ENCODE data around the gene SUOX. TPM values are rescaled to one million over a fixed set of nuclear protein-coding genes. Genes with fewer than 3 reads are reported as not detected.
"Not testable (repeated sequence)": the region's sequence is repeated elsewhere in the genome, so short reads cannot be mapped to it uniquely, and the experiment has no call there.

The SUOX gene
- total and polyA plus RNA-seq, 3 donors from 2014 or later: 9.5 to 14.3 (median 14.1) TPM

DNA sequence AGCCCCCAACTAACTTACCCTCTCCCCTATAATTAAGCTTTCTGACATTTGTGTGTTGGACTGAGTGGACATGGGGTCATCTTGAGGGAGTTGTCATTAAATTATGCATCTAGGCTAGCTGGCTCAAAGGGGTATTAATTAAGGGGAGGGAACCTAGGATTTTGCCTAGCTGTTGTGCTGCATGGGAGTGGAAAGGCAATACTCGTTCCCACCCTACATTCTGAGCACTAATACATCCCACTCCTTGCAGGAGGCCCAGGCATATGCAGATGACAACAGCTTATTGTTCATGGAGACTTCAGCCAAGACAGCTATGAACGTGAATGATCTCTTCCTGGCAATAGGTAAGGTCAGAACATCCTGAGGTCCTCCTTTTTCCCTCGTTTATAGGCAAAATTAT, 6.0 kb upstream of the SUOX start:
- WGBS, 2 donors: 69% methylated on average over 3 of the region's 3 CpGs

DNA sequence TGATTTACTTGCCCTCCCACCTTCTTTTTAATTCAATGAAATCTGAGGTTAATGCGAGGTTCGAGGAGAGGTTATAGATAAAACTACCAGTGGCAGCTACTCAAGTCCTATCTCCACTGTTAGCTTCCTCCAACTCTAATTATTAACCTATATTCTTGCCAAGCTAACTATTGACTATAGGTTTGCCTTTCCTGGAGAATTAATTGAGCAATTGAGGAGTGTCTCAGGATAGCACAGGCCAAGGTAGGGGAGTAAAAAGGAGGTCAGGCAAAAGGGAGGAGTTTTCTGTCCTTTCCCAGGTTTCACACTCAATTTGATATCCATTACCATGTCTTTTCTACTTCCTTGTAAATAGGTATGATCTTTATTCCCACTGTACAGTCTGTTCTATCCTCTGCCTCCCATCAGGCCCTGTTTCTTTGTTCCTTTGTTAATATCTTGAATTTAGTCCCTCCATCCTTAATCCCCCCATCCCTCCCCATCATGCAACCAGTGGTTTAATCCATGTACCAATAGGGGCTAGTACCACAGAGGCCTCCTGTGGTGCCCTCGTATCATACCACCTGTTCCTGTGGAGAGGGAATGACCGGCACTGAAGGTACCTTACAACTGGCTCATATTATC, 3.7 kb upstream of the SUOX start:
- Histone ChIP-seq H3K27ac (no peak overlapping the region), H3K9me3 (no peaks in the 10 kb centered on the region), H3K27me3 (no peaks in the 10 kb centered on the region), H3K4me1 (peaks cover 13% of the 10 kb centered on the region), H3K36me3 (ENCODE audit: low read depth, missing control alignments) (no peaks in the 10 kb centered on the region), H3K4me3 (no peak overlapping the region)
- intact Hi-C loops (cut with DNase I; ENCODE audit: low total_unique reads): no loop called here
- no peak for DNase-seq
- TF ChIP-seq, protein P1, sequence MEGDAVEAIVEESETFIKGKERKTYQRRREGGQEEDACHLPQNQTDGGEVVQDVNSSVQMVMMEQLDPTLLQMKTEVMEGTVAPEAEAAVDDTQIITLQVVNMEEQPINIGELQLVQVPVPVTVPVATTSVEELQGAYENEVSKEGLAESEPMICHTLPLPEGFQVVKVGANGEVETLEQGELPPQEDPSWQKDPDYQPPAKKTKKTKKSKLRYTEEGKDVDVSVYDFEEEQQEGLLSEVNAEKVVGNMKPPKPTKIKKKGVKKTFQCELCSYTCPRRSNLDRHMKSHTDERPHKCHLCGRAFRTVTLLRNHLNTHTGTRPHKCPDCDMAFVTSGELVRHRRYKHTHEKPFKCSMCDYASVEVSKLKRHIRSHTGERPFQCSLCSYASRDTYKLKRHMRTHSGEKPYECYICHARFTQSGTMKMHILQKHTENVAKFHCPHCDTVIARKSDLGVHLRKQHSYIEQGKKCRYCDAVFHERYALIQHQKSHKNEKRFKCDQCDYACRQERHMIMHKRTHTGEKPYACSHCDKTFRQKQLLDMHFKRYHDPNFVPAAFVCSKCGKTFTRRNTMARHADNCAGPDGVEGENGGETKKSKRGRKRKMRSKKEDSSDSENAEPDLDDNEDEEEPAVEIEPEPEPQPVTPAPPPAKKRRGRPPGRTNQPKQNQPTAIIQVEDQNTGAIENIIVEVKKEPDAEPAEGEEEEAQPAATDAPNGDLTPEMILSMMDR (IDR thresholded peaks at IDR 0.05): no peak
- no peak for TF ChIP-seq POLR2A (IDR thresholded peaks at IDR 0.05)
- 61 to 68% methylated on average over 4 of the region's 4 CpGs for WGBS, 2 donors

More for the DNA sequence above, 6.0 kb upstream of the SUOX start:
- TF ChIP-seq, protein P1 (IDR thresholded peaks at IDR 0.05): no peak
- TF ChIP-seq POLR2A (IDR thresholded peaks at IDR 0.05): no peak
- Histone ChIP-seq H3K4me3 (no peak overlapping the region), H3K4me1 (peaks cover 2% of the 10 kb centered on the region), H3K36me3 (ENCODE audit: low read depth, missing control alignments) (no peaks in the 10 kb centered on the region), H3K9me3 (no peaks in the 10 kb centered on the region), H3K27me3 (no peaks in the 10 kb centered on the region), H3K27ac (no peak overlapping the region)
- no peak for DNase-seq
- intact Hi-C loops (cut with DNase I; ENCODE audit: low total_unique reads): no loop called here

DNA sequence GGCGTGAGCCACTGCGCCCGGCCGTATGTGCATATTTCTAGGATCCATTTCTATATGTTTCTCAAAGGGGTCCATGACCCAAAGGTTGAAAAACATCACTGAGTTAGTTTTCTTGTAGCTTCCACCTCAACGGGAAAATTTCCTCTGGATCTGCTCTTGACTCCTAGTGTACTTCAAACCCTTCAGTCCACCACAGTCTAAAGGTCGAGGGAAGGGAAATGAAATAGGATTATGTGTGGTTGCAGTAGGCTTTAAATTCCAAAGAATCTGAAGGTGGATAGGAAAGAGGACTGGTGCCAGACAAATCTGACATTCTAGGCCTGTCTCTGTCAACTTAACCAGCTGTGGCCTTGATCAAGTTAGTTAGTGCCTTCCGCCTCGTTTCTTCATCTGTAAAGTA, 1.7 kb upstream of the SUOX start:
- Histone ChIP-seq H3K27me3 (no peaks in the 10 kb centered on the region), H3K4me1 (peaks cover 13% of the 10 kb centered on the region), H3K9me3 (no peaks in the 10 kb centered on the region), H3K4me3 (no peak overlapping the region), H3K27ac (no peak overlapping the region), H3K36me3 (ENCODE audit: low read depth, missing control alignments) (no peaks in the 10 kb centered on the region)
- WGBS, 2 donors: 64 to 74% methylated on average over 8 of the region's 8 CpGs
- intact Hi-C loops (cut with DNase I; ENCODE audit: low total_unique reads): no loop called here
- TF ChIP-seq, protein P1 (IDR thresholded peaks at IDR 0.05): no peak
- no peak for TF ChIP-seq POLR2A (IDR thresholded peaks at IDR 0.05)
- DNase-seq: no peak

DNA sequence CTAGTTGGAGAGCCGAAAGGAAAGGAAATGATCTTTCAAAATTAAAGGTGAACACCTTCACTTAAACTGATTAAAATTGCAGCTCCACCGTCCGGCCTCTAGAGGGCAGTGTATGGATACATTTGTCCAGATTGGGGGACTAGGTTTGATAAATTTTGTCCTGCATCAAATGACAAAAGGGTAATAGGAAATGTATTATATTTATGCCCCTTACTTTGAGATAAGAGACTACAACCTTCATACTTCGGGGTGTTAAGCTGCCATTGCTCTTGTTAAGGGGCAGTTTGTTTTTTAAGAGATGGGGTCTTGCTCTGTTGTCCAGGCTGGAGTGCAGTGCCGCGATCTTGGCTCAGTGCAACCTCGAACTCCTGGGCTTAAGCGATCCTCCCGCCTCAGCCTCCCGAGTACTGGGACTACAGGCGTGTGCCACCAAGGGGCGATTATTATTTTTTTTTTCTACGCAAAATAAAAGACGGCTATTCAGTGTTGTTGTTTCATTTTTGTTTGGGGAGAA, 818 bp upstream of the SUOX start:
- DNase-seq: peak; percentile 61
- H3K9me3 ChIP-seq: no peaks in the 10 kb centered on the region
- H3K4me1 ChIP-seq: peaks cover 13% of the 10 kb centered on the region
- no peaks in the 10 kb centered on the region for H3K36me3 ChIP-seq (ENCODE audit: low read depth, missing control alignments)
- peak overlapping the region; percentile 68 to 74 for H3K27ac ChIP-seq
- no peaks in the 10 kb centered on the region for H3K27me3 ChIP-seq
- TF ChIP-seq, protein P1 (IDR thresholded peaks at IDR 0.05): peak; percentile 86 to 91 (median 88)
- no peak for TF ChIP-seq POLR2A (IDR thresholded peaks at IDR 0.05)
- intact Hi-C loops (cut with DNase I; ENCODE audit: low total_unique reads): no loop called here
- peak overlapping the region; percentile 43 to 68 for H3K4me3 ChIP-seq
- 12 to 25% methylated on average over 14 of the region's 14 CpGs for WGBS, 2 donors

DNA sequence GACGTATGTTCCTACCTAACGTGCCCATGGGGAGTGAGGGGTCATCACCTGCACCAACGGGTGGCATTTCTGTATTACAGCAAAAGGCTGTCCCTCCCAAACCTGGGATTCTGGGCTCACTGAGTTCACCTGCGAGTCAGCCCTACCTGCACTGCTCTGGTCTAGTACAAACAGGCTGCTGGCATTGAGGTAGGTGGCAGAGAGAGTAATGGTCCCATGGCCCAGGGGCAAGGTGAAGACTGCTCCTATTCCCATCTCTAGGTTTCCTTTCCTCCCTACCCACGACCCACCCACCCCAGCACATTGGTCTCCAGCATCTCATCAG, 421 bp downstream of the SUOX start:
- DNase-seq: no peak
- 0% methylated on average over 4 of the region's 5 CpGs for WGBS, 2 donors
- Histone ChIP-seq H3K36me3 (ENCODE audit: low read depth, missing control alignments) (no peaks in the 10 kb centered on the region), H3K4me3 (peak overlapping the region; percentile 43 to 68), H3K4me1 (peaks cover 13% of the 10 kb centered on the region), H3K27me3 (no peaks in the 10 kb centered on the region), H3K9me3 (no peaks in the 10 kb centered on the region), H3K27ac (peak overlapping the region; percentile 68 to 74)
- TF ChIP-seq POLR2A (IDR thresholded peaks at IDR 0.05): no peak
- TF ChIP-seq, protein P1 (IDR thresholded peaks at IDR 0.05): no peak
- intact Hi-C loops (cut with DNase I; ENCODE audit: low total_unique reads): no loop called here

DNA sequence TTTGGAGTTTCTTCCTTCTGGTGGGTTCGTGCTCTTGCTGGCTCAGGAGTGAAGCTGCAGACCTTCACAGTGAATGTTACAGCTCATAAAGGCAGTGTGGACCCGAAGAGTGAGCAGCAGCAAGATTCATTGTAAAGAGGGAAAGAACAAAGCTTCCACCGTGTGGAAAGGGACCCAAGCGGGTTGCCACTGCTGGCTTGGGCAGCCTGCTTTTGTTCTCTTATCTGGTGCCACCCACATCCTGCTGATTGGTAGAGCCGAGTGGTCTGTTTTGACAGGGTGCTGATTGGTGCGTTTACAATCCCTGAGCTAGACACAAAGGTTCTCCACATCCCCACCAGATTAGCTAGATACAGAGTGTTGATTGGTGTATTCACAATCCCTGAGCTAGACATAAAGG, 2.4 kb downstream of the SUOX start:
- H3K4me1 ChIP-seq: peaks cover 13% of the 10 kb centered on the region
- H3K4me3 ChIP-seq; H3K36me3 ChIP-seq (ENCODE audit: low read depth, missing control alignments); DNase-seq; H3K9me3 ChIP-seq; H3K27me3 ChIP-seq; H3K27ac ChIP-seq; intact Hi-C loops (cut with DNase I; ENCODE audit: low total_unique reads): not testable (repeated sequence)
- WGBS, 2 donors: 61 to 74% methylated on average over 6 of the region's 6 CpGs

DNA sequence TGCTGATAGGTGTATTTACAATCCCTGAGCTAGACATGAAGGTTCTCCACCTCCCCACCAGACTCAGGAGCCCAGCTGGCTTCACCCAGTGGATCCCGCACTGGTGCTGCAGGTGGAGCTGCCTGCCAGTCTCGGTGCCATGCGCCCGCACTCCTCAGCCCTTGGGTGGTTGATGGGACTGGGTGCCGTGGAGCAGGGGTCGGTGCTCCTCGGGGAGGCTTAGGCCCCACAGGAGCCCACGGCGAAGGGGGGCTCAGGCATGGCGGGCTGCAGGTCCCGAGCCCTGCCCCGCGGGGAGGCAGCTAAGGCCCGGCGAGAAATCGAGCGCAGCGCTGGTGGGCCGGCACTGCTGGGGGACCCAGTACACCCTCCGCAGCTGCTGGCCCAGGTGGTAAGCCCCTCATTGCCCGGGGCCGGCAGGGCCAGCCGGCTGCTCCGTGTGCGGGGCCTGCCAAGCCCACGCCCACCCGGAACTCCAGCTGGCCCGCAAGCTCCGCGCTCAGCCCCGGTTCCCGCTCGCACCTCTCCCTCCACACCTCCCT, 3.0 kb downstream of the SUOX start:
- H3K36me3 ChIP-seq (ENCODE audit: low read depth, missing control alignments); H3K27me3 ChIP-seq; DNase-seq; H3K9me3 ChIP-seq; H3K27ac ChIP-seq; intact Hi-C loops (cut with DNase I; ENCODE audit: low total_unique reads): not testable (repeated sequence)
- Histone ChIP-seq H3K4me3 (peak overlapping the region; percentile 0 to 45), H3K4me1 (peaks cover 13% of the 10 kb centered on the region)
- WGBS, 2 donors: 81 to 86% methylated on average over 11 to 33 of the region's 33 CpGs
